AG04450 (cell line): ENCODE measurements around the gene NDUFA7. TPM values are rescaled to one million over a fixed set of nuclear protein-coding genes. Genes with fewer than 3 reads are reported as not detected.
A peak's percentile ranks its signal among the peaks of the same experiment; 100 is the strongest.

Experiments
- CTCF ChIA-PET: fragments of 300-600, 350-600 bp; formaldehyde crosslinking; extraction: SDS; loops from one replicate; lab custom pipeline; 2022; ENCODE audit warnings: antibody characterized with exemption, inconsistent platforms; lab: Charles Lee
- POLR2A ChIA-PET: fragments of 350-600 bp; formaldehyde crosslinking; extraction: SDS; loops from one replicate; lab custom pipeline; 2021; ENCODE audit warnings: antibody characterized with exemption, inconsistent platforms; lab: Yijun Ruan, JAX
- DNase-seq: peaks from one replicate; pipeline ENCODE4 v3.0.0-alpha.2; 2011; ENCODE audit warnings: low read depth, low spot score
- H3K27ac ChIP-seq: one replicate; pipeline ENCODE4 v1.5.1; 2012; ENCODE audit warnings: low read depth, low read length, control low read depth
- H3K27me3 ChIP-seq: one replicate; pipeline ENCODE4 v1.6.0; 2012; ENCODE audit warnings: low read length; ENCODE audit not compliant: control insufficient read depth, insufficient read depth
- H3K4me3 ChIP-seq: 2 replicates; pipeline ENCODE4 v1.5.1; 2011; ENCODE audit warnings: mild to moderate bottlenecking, low read depth, low read length, control low read depth
- H3K9me3 ChIP-seq: 2 replicates; pipeline ENCODE4 v1.5.1; 2012; ENCODE audit warnings: low read length; ENCODE audit not compliant: control insufficient read depth, insufficient read depth
- polyA plus RNA-seq: library from polyadenylated mRNA; depleted of rRNA; stranded (reverse); fragments of >200 nt; gene quantifications from 2 replicates; pipeline ENCODE4 v1.2.3, GENCODE V29; 2011
- TF ChIP-seq, protein P1 (sequence below): IDR thresholded peaks from 2 replicates; pipeline ENCODE4 v1.5.1; 2011; ENCODE audit warnings: low read depth, low read length, control low read depth, inconsistent platforms

NDUFA7 gene
- polyA plus RNA-seq, 1 experiment = 31.5 TPM

DNA sequence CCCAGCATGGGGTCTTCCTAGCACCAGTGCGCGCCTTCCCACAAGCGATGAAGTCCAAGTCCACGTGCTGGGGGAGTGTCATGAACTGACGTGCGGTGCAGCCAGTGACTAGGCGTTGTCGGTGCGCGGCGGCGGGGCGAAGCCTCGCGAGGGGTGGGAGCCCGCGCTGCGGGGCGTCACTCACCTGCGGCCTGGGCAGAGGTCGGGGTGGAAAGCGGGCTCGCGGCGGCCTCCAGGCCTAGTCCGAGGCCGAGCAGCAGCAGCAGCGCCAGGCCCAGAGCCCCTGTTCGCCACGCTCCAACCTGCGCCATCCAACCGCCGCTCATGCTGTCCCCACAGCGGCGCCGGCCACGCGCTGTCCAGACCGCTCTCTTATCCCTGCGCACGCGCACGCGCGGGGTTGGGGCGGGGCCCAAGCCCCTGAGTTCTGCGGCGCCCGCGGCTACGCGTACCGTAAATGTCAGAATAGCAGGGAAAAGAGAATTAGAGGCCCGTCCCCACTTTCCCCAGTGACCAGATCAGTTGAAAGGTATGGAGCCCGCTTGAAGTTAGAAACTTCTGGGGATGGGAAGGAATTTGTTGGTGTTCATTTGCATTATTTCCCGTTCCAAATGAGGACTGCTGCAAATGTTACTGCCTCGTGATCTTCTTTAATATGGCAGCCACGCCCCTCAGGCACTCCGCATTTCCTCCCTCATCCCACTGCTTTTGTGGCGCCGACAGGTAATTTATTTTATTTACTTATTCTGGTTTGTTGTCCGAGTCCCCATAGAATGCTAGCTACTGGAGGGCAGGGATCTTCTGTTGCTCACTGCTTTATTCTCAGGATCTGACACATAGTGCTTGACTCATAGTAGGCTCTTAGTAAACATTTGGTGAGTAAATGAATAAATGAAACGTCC lies 13.0 kb downstream of the NDUFA7 start, which contains the start of gene CD320:
Gene CD320, minus strand, starts transcription at position 394 of the 902 bp plus-strand sequence. Its CDS starts 68 bp downstream, at position 326.
- Histone ChIP-seq H3K4me3 (peak within 1 kb of the TSS; percentile 75), H3K27me3 (no peaks in the 10 kb centered on the region), H3K9me3 (peaks cover 6% of the 10 kb centered on the region; the same call in 1 of the 2 replicates), H3K27ac (peak within 1 kb of the TSS; percentile 21)
- ChIA-PET CTCF (no interaction called here), POLR2A (interaction anchor here (0.6 to 1.4 kb wide), 3 partner anchors 13 to 206 kb away, joined by 3 to 8 read pairs (median 3); partner anchors contain the start of genes NDUFA7, RPS28 and ZNF414)
- peak; percentile 64 for DNase-seq
- TF ChIP-seq, protein P1, sequence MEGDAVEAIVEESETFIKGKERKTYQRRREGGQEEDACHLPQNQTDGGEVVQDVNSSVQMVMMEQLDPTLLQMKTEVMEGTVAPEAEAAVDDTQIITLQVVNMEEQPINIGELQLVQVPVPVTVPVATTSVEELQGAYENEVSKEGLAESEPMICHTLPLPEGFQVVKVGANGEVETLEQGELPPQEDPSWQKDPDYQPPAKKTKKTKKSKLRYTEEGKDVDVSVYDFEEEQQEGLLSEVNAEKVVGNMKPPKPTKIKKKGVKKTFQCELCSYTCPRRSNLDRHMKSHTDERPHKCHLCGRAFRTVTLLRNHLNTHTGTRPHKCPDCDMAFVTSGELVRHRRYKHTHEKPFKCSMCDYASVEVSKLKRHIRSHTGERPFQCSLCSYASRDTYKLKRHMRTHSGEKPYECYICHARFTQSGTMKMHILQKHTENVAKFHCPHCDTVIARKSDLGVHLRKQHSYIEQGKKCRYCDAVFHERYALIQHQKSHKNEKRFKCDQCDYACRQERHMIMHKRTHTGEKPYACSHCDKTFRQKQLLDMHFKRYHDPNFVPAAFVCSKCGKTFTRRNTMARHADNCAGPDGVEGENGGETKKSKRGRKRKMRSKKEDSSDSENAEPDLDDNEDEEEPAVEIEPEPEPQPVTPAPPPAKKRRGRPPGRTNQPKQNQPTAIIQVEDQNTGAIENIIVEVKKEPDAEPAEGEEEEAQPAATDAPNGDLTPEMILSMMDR = no peak

DNA sequence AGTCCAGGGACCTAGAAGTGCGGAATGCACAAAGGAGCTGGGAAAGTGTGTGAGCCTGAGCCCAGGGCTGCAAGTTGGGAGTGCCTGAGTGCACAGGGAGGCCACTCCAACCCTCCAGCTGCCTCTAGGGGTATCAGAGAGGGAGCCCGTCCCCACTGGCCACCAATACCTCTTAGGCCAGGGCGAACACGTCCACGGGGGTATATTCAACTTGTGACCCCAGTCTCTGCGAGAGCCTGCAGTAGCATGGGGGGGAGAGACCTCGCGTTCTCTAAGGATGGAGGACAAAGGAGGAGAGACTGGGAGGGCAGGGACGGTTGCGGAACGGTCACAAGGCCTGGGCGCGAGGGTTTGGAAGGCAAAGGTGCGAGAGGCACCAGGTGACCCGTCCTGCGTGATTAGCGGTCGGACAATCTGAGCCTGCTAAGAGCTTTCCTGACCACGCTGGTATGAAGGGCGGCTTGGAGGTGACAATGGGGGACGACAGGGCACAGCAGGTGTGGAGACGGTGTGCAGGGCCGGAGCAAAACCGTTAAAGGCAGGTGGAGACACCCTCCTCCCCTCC lies 13.7 kb downstream of the NDUFA7 start:
- Histone ChIP-seq H3K4me3 (peak overlapping the region; percentile 75), H3K27me3 (no peaks in the 10 kb centered on the region), H3K9me3 (peaks cover 6% of the 10 kb centered on the region; the same call in 1 of the 2 replicates), H3K27ac (no peak overlapping the region)
- no peak for DNase-seq
- CTCF ChIA-PET = interaction anchor here (0.7 kb wide), 1 partner anchor 1529 kb away, joined by 3 read pairs; no protein-coding TSS in a partner anchor
- TF ChIP-seq, protein P1 = no peak
- POLR2A ChIA-PET = interaction anchor here (0.7 to 1.4 kb wide), 2 partner anchors 14 to 207 kb away, joined by 3 read pairs; partner anchors contain the start of genes NDUFA7, RPS28 and ZNF414

DNA sequence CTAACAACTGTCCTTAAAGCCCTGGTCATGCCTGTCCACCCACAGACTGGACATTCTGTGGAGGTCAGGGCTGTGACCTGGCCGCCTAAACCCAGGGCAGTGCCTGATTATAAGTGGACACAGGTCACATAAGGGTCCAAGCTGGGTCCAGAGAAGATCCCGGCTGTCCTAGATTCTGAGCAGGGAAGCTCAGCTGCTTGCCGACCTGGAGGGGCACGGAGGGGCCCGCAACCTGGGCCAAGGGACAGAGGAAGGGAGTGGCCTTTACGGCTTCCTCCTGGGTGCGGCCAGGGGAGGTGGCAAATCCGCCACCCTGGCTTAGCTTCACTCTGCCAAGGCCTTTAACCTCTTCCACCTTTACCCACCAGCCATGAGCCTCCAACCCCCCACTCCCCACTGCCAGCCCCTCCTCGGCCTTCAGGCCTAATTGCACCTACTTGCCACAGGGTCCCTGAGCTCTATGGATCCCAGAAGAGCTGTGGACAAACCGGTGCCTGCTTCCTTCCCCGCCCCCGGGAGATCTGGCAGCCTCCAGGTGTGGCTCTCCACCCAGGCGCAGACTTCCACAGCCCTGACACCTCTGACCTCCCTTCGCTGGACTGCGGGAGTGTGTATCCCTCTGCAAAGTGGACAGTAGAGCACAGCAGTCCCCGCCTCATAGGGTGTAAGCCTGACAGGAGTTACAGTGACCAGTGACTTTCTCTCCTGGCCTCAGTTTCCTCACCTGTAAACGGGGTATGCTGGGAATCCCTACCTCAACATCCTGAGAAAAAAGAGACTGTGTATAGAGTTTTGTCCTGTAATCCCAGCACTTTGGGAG lies 14.7 kb downstream of the NDUFA7 start:
- H3K27ac ChIP-seq = no peak overlapping the region
- TF ChIP-seq, protein P1 = no peak
- DNase-seq = no peak
- H3K9me3 ChIP-seq = peaks cover 6% of the 10 kb centered on the region; the same call in 1 of the 2 replicates
- ChIA-PET CTCF (interaction anchor here (0.6 kb wide), 1 partner anchor 41 kb away, joined by 3 read pairs; no protein-coding TSS in a partner anchor), POLR2A (no interaction called here)
- no peak overlapping the region for H3K4me3 ChIP-seq
- H3K27me3 ChIP-seq = no peaks in the 10 kb centered on the region

DNA sequence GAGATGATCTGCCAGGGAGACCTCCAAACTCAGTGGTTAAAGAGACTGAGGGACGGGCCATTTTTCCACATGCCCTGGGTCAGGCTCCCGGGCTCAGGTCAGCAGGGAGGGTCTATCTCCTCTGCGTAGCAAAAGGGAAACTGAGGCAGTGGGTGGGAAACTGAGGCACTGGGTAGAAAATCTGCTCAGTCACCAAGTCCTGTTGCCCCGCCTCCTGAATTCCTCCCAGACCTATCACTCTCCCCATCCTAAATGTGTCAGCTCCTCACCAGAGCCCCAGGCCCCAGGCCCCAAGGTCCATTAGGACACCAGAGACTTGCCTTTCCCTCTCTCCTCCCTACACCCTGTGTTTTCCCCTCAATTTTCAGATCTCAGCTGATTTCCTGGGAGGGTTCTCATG lies 15.4 kb downstream of the NDUFA7 start:
- peaks cover 6% of the 10 kb centered on the region; the same call in 1 of the 2 replicates for H3K9me3 ChIP-seq
- no peak overlapping the region for H3K27ac ChIP-seq
- TF ChIP-seq, protein P1 = no peak
- H3K4me3 ChIP-seq = no peak overlapping the region
- POLR2A ChIA-PET = no interaction called here
- DNase-seq = no peak
- H3K27me3 ChIP-seq = no peaks in the 10 kb centered on the region
- CTCF ChIA-PET = interaction anchor here (0.5 to 0.6 kb wide), 2 partner anchors 53 to 275 kb away, joined by 3 to 5 read pairs; no protein-coding TSS in a partner anchor
